H1 (cell line): ENCODE data around the gene SPTY2D1. TPM values are rescaled to one million over a fixed set of nuclear protein-coding genes. Genes with fewer than 3 reads are reported as not detected.

ENCODE experiments used
- CTCF ChIA-PET: fragments of 300-600 bp; sonication (Branson Sonifier 250); formaldehyde crosslinking; loops from one replicate; lab custom pipeline; 2021; ENCODE audit not compliant: partially characterized antibody; lab: Charles Lee
- POLR2A ChIA-PET: fragments of 300-600 bp; sonication (Branson Sonifier 250); formaldehyde crosslinking; loops from one replicate; lab custom pipeline; 2021; ENCODE audit warnings: inconsistent platforms; ENCODE audit not compliant: partially characterized antibody; lab: Charles Lee
- DNase-seq, 2 experiments: peaks; one replicate each; pipeline versions ENCODE4 v3.0.0 to v3.0.0-alpha.2; 2010 to 2022; ENCODE audit warnings: low spot score in 2 of 2, low read depth in 1 of 2, mixed read lengths in 1 of 2
- FAIRE-seq: peaks from 2 replicates; lab custom pipeline; 2011; peaks lifted over from hg19 to GRCh38; lab: Jason Lieb, UNC
- H2AFZ ChIP-seq: 2 replicates; pipeline ENCODE4 v1.8.1; 2012; ENCODE audit warnings: low read length, inconsistent platforms
- H2AK5ac ChIP-seq: 2 replicates; pipeline ENCODE4 v1.6.1; 2013; ENCODE audit warnings: low read depth, low read length
- H2BK120ac ChIP-seq: replicated peaks from 2 replicates; pipeline ENCODE3; 2013; ENCODE audit warnings: low read depth, low read length, inconsistent platforms
- H2BK12ac ChIP-seq: 2 replicates; pipeline ENCODE4 v1.6.1; 2013; ENCODE audit warnings: low read depth, low read length
- H2BK15ac ChIP-seq: 2 replicates; pipeline ENCODE4 v1.6.1; 2013; ENCODE audit warnings: low read length
- H2BK20ac ChIP-seq: 2 replicates; pipeline ENCODE4 v1.6.1; 2013; ENCODE audit warnings: low read length
- H2BK5ac ChIP-seq: 2 replicates; pipeline ENCODE4 v1.6.1; 2013; ENCODE audit warnings: low read depth, low read length
- H3K14ac ChIP-seq: 2 replicates; pipeline ENCODE4 v1.6.1; 2013; ENCODE audit warnings: inconsistent platforms; ENCODE audit not compliant: insufficient read length
- H3K18ac ChIP-seq: 2 replicates; pipeline ENCODE4 v1.6.1; 2013; ENCODE audit warnings: low read length; ENCODE audit errors: extremely low read depth
- H3K23ac ChIP-seq: 2 replicates; pipeline ENCODE4 v1.6.1; 2013; ENCODE audit warnings: inconsistent platforms; ENCODE audit not compliant: insufficient read length
- H3K23me2 ChIP-seq: 2 replicates; pipeline ENCODE4 v1.6.1; 2013; ENCODE audit warnings: low read depth, low read length
- H3K27ac ChIP-seq: 2 replicates; pipeline ENCODE4 v1.6.1; 2011; ENCODE audit warnings: low read depth, low read length, inconsistent platforms
- H3K27me3 ChIP-seq, 4 experiments: replicated peaks in 1 of 4; 1 replicate in 1 of 4; 2 replicates in 3 of 4; pipeline versions ENCODE4 v1.6.1 to v1.8.1; 2011 to 2013; ENCODE audit warnings: low read length in 3 of 4, mild to moderate bottlenecking in 3 of 4, inconsistent platforms in 2 of 4, mixed read lengths in 2 of 4, moderate library complexity in 1 of 4; ENCODE audit not compliant: control insufficient read depth in 3 of 4, insufficient read depth in 3 of 4; ENCODE audit errors: extremely low read depth in 1 of 4
- H3K36me3 ChIP-seq, 4 experiments: 2 replicates each; pipeline versions ENCODE4 v1.6.1 to v1.8.1; 2011 to 2013; ENCODE audit warnings: mild to moderate bottlenecking in 4 of 4, low read length in 3 of 4, moderate library complexity in 2 of 4, control low read depth in 1 of 4, inconsistent platforms in 1 of 4; ENCODE audit not compliant: insufficient read depth in 4 of 4, control insufficient read depth in 2 of 4
- H3K4ac ChIP-seq: replicated peaks from 2 replicates; pipeline ENCODE3; 2013; ENCODE audit warnings: low read length, low read depth, mixed read lengths, inconsistent platforms; ENCODE audit not compliant: insufficient read length
- H3K4me1 ChIP-seq, 4 experiments: replicated peaks in 1 of 4; 1 replicate in 1 of 4; 2 replicates in 3 of 4; pipeline versions ENCODE4 v1.6.1 to v1.8.1; 2011 to 2013; ENCODE audit warnings: low read length in 3 of 4, inconsistent platforms in 2 of 4, mixed read lengths in 1 of 4; ENCODE audit not compliant: insufficient read depth in 4 of 4, control insufficient read depth in 3 of 4
- H3K4me2 ChIP-seq, 2 experiments: 2 replicates each; pipeline versions ENCODE4 v1.6.1 to v1.8.1; 2011 to 2013; ENCODE audit warnings: low read depth in 2 of 2, low read length in 2 of 2, control low read depth in 1 of 2, inconsistent platforms in 1 of 2, mild to moderate bottlenecking in 1 of 2; ENCODE audit not compliant: insufficient read depth in 1 of 2
- H3K4me3 ChIP-seq, 4 experiments: fragments of 200-600, 300-600 bp in 1 of 4; sonication (generic), shearing (Covaris generic), sonication (Bioruptor Twin) in 1 of 4; 2 replicates each; pipeline versions ENCODE4 v1.5.1 to v1.8.1; 2011 to 2016; ENCODE audit warnings: low read length in 4 of 4, low read depth in 3 of 4, control low read depth in 2 of 4, inconsistent platforms in 2 of 4, mild to moderate bottlenecking in 2 of 4, mixed read lengths in 1 of 4, moderate library complexity in 1 of 4; ENCODE audit not compliant: insufficient read depth in 2 of 4; ENCODE audit errors: extremely low read depth in 1 of 4
- H3K56ac ChIP-seq: replicated peaks from 2 replicates; pipeline ENCODE3; 2013; ENCODE audit warnings: low read depth, mild to moderate bottlenecking, mixed read lengths, low read length, inconsistent platforms; ENCODE audit not compliant: insufficient read length
- H3K79me1 ChIP-seq: 2 replicates; pipeline ENCODE4 v1.6.1; 2013; ENCODE audit warnings: low read depth, low read length, control low read depth
- H3K79me2 ChIP-seq, 2 experiments: 2 replicates each; pipeline versions ENCODE4 v1.6.1 to v1.8.1; 2012 to 2013; ENCODE audit warnings: low read length in 2 of 2, mild to moderate bottlenecking in 2 of 2, inconsistent platforms in 1 of 2; ENCODE audit not compliant: insufficient read depth in 2 of 2, control insufficient read depth in 1 of 2
- H3K9ac ChIP-seq, 4 experiments: replicated peaks in 1 of 4; 1 replicate in 1 of 4; 2 replicates in 3 of 4; pipeline versions ENCODE4 v1.6.1 to v1.8.1; 2011 to 2013; ENCODE audit warnings: low read depth in 3 of 4, low read length in 3 of 4, control low read depth in 2 of 4, mild to moderate bottlenecking in 2 of 4, moderate library complexity in 2 of 4, inconsistent platforms in 1 of 4; ENCODE audit errors: extremely low read depth in 1 of 4
- H3K9me3 ChIP-seq, 2 experiments: 2 replicates each; pipeline versions ENCODE4 v1.6.1 to v1.8.1; 2012 to 2013; ENCODE audit warnings: mild to moderate bottlenecking in 2 of 2, moderate library complexity in 2 of 2, control low read depth in 1 of 2, inconsistent platforms in 1 of 2, low read depth in 1 of 2, low read length in 1 of 2, mixed read lengths in 1 of 2; ENCODE audit not compliant: insufficient read depth in 2 of 2
- H4K20me1 ChIP-seq, 2 experiments: replicated peaks in 1 of 2; 2 replicates each; pipeline versions ENCODE3 to v1.8.1; 2011 to 2013; ENCODE audit warnings: inconsistent platforms in 2 of 2, low read length in 2 of 2, mild to moderate bottlenecking in 1 of 2; ENCODE audit not compliant: insufficient read depth in 2 of 2, control insufficient read depth in 1 of 2
- H4K5ac ChIP-seq: 2 replicates; pipeline ENCODE4 v1.6.1; 2013; ENCODE audit warnings: low read length, low read depth, mixed read lengths, inconsistent platforms; ENCODE audit not compliant: insufficient read length
- H4K8ac ChIP-seq: 2 replicates; pipeline ENCODE4 v1.8.0; 2013; ENCODE audit warnings: mild to moderate bottlenecking, moderate library complexity, low read length, inconsistent platforms; ENCODE audit not compliant: insufficient read depth; ENCODE audit errors: extremely low read depth
- H4K91ac ChIP-seq: replicated peaks from 2 replicates; pipeline ENCODE3; 2013; ENCODE audit warnings: low read length, mixed read lengths, inconsistent platforms; ENCODE audit not compliant: insufficient read length
- BACH1 ChIP-seq: IDR thresholded peaks from 2 replicates; pipeline ENCODE4 v1.6.1; 2012; ENCODE audit warnings: low read length, improper control_type of control experiment
- CBX8 ChIP-seq: fragments of 300-800, 300-1000 bp; sonication (generic); IDR thresholded peaks from 2 replicates; pipeline ENCODE4 v1.7.1; 2016; ENCODE audit warnings: low read depth, low read length, borderline replicate concordance
- EZH2 ChIP-seq: fragments of 200-600 bp; sonication (generic); IDR thresholded peaks from 2 replicates; pipeline ENCODE4 v1.7.1; 2012; ENCODE audit warnings: low read depth, mild to moderate bottlenecking, moderate library complexity, low read length, inconsistent platforms; ENCODE audit not compliant: severe bottlenecking
- HDAC2 ChIP-seq, 2 experiments: fragments of 300-600 bp in 1 of 2; sonication (generic) in 1 of 2; IDR thresholded peaks; 2 replicates each; pipeline ENCODE4 v1.6.1; 2011 to 2012; ENCODE audit warnings: low read depth in 2 of 2, low read length in 2 of 2, mild to moderate bottlenecking in 2 of 2, moderate library complexity in 2 of 2, borderline replicate concordance in 1 of 2, inconsistent platforms in 1 of 2
- SIN3A ChIP-seq, 2 experiments: IDR thresholded peaks in 1 of 2; conservative IDR thresholded peaks in 1 of 2; 2 replicates each; pipeline ENCODE4 v1.6.1; 2011 to 2012; ENCODE audit warnings: low read length in 2 of 2, improper control_type of control experiment in 1 of 2, low read depth in 1 of 2, mild to moderate bottlenecking in 1 of 2
- SRF ChIP-seq: IDR thresholded peaks from 2 replicates; pipeline ENCODE4 v1.6.1; 2011; ENCODE audit warnings: mild to moderate bottlenecking, low read depth, low read length, moderate library complexity
- WGBS, 2 experiments: shearing (Covaris generic) in 1 of 2; methylation state at CpG; one replicate each; pipeline versions ENCODE4 v1.1.6 to v1.1.7; 2013 to 2015; ENCODE audit warnings: low lambda C conversion rate in 2 of 2, mixed read lengths in 2 of 2, inconsistent platforms in 1 of 2, low coverage in 1 of 2, missing lambda C conversion rate in 1 of 2; ENCODE audit not compliant: insufficient replicate concordance in 2 of 2, insufficient coverage in 1 of 2, insufficient read length in 1 of 2; ENCODE audit errors: extremely low coverage in 1 of 2, missing lambda C conversion rate in 1 of 2; 5-methylcytosine and 5-hydroxymethylcytosine counted together
- polyA plus RNA-seq, 7 experiments: library from polyadenylated mRNA; depleted of rRNA in 3 of 7; stranded (reverse) in 5 of 7; unstranded in 2 of 7; fragments of >200 nt in 5 of 7; fragments of 200-250 nt in 2 of 7; gene quantifications; 1 replicate in 5 of 7; 2 replicates in 1 of 7; 4 replicates in 1 of 7; pipeline versions ENCODE4 v1.2.1 to v1.2.3, GENCODE V29; 2011 to 2013; ENCODE audit warnings: missing spikeins in 2 of 7, mixed read lengths in 2 of 7
- total RNA-seq: library from RNA; stranded (reverse); fragmentation: NEBNext Ultra II Directional; extraction: Animal tissue kit (Norgen Biotek cat#: 25700); gene quantifications from 2 replicates; pipeline ENCODE4 v1.2.1, GENCODE V29; 2021

SPTY2D1 gene
- total and polyA plus RNA-seq, 2 of the 8 experiments (the other 6 are each of a cell fraction or from before 2014, with no cell fraction given) = 4.9 to 17.6 TPM

GRCh38 chr11:18567081-18567480, 67.1 kb downstream of the SPTY2D1 start:
- H4K91ac ChIP-seq = no peak overlapping the region
- no peak overlapping the region for H2AK5ac ChIP-seq
- H3K27me3 ChIP-seq = no peaks in the 10 kb centered on the region
- H3K36me3 ChIP-seq = peaks cover 0 to 3% (median 0%) of the 10 kb centered on the region in 4 experiments; a peak in 2 of 8 replicates
- no peak overlapping the region for H3K4me3 ChIP-seq
- H2BK12ac ChIP-seq = no peak overlapping the region
- no peak overlapping the region for H3K14ac ChIP-seq
- no peaks in the 10 kb centered on the region for H3K4me1 ChIP-seq
- DNase-seq (no peak), FAIRE-seq (no peak)
- no peak overlapping the region for H3K23ac ChIP-seq
- no peaks in the 10 kb centered on the region for H3K79me1 ChIP-seq
- H3K4ac ChIP-seq = no peak overlapping the region
- POLR2A ChIA-PET = interaction anchor here (0.8 kb wide), 1 partner anchor 9 kb away, joined by 3 read pairs; no protein-coding TSS in a partner anchor
- H3K4me2 ChIP-seq = no peak overlapping the region
- no peak overlapping the region for H2BK15ac ChIP-seq
- H3K9ac ChIP-seq = no peak overlapping the region
- no peak overlapping the region for H3K56ac ChIP-seq
- H3K79me2 ChIP-seq = no peaks in the 10 kb centered on the region
- no peak overlapping the region for H4K5ac ChIP-seq
- H2AFZ ChIP-seq = no peak overlapping the region
- H3K23me2 ChIP-seq = no peaks in the 10 kb centered on the region
- no peak overlapping the region for H3K18ac ChIP-seq
- no peak overlapping the region for H2BK120ac ChIP-seq
- no peaks in the 10 kb centered on the region for H4K20me1 ChIP-seq
- H4K8ac ChIP-seq = no peak overlapping the region
- WGBS, 2 experiments = 89% methylated on average over 3 of the region's 3 CpGs; no CpG with 5 or more reads in 1 of the 2 experiments
- CTCF ChIA-PET = interaction anchor here (0.6 to 1.9 kb wide), 2 partner anchors 84 to 452 kb away, joined by 3 to 5 read pairs; no protein-coding TSS in a partner anchor
- H3K9me3 ChIP-seq = no peaks in the 10 kb centered on the region
- no peak overlapping the region for H2BK20ac ChIP-seq
- no peak overlapping the region for H3K27ac ChIP-seq
- no peak overlapping the region for H2BK5ac ChIP-seq
- TF ChIP-seq CBX8 = no peak
- TF ChIP-seq SRF = no peak
- TF ChIP-seq BACH1 = no peak
- TF ChIP-seq HDAC2 (IDR thresholded peaks at IDR 0.05; ENCODE audit: borderline replicate concordance in 1 of 2, low read depth in 2 of 2, low read length in 2 of 2) = no peak
- TF ChIP-seq SIN3A (conservative IDR thresholded peaks at IDR 0.05 in 1 of 2, IDR thresholded peaks at IDR 0.05 in 1 of 2; ENCODE audit: low read depth in 1 of 2, low read length in 2 of 2) = no peak
- no peak for TF ChIP-seq EZH2
